Measurements from ENCODE around the gene HOXC9.

Gene HOXC9

DNA sequence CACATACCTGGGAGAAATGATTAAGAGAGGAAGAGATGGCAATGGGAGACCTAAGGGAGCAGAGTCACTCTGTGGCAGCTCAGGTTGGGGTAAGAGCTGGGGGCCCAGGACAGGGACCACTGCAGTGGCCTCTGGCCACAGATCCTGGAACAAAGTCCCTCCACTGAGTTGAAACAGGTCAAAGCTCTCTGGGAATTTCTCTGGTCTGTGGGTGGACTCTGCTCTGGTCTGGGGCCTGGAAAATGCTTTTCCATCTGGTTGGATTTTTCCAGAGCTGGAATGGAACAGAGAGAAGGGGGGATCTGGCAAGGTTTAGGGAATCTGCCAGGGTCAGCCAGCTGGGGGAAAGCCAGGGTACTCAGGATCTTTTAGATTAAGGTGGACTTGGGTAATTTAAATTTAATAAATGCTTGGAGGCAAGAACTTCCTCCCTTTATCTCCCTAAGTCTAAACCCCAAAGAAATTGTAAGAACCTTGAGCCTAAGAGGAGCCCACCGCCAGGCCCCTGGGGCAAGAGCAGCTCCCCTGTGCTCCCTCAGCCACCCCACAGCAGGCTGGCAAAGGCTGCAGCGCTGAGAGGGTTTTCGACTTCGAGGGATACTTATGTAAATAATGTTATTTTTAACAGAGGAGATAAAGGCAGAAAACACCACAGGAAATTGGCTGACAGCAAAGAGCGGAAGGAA lies 11.3 kb upstream of the HOXC9 start:
- DNase-seq, result no peak

DNA sequence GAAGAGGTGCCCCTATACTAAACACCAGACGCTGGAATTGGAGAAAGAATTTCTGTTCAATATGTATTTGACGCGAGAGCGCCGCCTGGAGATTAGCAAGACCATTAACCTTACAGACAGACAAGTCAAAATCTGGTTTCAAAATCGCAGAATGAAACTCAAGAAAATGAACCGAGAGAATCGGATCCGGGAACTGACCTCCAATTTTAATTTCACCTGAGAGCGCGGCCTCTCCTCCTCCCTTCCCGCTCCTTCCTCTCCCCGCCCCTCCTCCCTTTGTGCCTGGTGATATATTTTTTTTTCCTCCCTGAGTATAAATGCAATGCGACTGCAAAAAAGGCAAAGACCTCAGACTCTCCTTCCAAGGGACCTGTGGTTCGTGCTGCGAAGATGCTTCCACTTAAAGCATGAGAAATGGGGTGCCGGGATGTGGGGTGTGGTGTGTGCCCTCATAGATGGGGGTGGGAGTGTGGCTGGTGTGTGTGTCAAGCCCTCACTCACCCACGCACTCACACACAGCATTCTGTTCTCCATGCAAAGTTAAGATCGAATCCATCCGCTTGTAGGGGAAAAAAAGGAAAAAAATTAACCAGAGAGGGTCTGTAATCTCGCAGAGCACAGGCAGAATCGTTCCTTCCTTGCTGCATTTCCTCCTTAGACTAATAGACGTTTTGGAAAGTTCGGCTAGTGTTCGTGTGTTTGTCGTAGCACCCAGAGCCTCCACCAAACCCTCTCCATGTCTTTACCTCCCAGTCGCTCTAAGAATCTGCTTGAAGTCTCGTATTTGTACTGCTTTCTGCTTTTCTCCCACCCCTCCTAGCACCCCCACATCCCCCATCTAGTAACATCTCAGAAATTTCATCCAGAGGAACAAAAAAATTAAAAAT lies 10.5 kb upstream of the HOXC9 start:
- peak; percentile 54 for DNase-seq

DNA sequence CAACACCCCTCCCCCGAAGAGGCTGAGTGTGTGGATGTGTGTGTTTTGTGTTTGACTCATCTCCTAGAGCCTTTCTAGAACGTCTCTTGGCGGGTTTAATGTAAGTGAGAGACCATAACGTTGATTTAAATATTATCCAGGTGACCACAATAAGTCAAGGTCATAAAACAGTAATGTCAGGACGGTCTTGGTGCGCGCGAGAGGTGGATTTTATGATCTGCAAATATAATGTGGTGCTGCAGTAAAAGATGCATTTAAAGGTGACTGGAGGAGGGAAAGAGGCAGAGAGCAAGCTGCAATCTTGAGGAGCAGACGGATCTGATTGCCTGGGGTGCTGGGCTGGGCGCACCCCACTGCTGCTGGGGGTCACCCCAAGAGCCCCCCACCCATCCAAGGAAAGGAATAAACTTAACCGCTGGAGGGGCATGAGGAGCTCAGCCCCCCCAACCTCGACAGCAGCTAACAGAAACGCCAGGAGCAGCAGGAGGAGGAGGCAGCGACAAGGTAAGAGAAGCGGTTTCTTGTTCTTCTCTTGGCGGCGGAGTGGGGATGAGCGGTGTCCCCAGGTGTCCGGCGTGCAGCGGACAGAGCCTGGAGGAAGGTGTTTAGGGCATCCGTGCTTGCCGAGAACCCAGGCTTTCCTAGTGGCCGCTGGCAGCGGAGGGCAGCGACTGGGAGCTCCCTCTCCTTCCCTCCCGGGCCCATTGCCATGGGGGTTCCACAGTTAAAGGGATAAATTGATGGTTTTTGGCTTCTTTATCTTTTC lies 9.5 kb upstream of the HOXC9 start:
- peak; percentile 19 for DNase-seq

DNA sequence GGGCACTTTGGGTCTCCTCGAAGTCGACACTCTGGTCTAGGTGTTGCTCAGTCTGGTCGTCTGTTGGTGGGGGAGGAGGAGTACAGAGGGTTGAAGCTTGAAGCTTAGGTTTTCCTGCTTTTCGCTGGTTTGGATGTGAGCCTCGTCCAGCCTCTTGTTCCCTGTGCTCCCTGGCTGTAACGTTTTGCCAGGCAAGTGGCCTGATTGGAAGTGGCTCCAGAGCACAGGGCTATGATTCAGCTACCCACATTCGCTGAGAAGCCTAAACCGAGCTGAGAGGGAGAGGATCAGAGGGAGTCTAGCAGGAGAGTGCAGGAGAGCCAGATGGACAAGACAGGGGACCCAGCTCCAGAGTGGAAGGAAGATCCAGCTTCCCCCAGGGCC lies 8.9 kb upstream of the HOXC9 start:
- no peak for DNase-seq

DNA sequence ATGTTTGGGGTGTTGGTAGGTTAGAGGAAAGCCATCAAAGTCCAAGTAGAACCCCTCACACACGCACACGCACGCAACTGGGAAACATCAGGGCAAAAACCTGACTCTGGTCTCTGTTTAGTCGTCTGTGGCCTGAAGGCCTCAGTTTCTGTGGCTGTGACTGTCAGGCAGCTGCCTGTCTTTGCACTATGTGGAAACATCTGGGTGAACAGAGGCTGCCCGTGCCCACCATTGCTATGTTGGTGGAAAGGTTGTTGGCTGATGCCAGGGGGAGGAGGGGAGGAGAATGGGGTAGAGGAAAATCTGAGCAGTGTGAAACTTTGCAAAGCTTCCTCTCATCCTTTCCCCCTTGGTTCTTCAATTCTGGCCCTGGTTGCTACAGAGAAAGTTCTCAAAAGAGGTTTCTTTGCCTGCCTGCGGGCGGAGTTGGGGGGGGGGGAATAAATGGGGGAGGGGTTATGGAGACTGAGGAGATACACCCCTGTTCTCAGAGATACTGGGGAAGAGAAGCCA lies 7.5 kb upstream of the HOXC9 start:
- DNase-seq, result no peak

DNA sequence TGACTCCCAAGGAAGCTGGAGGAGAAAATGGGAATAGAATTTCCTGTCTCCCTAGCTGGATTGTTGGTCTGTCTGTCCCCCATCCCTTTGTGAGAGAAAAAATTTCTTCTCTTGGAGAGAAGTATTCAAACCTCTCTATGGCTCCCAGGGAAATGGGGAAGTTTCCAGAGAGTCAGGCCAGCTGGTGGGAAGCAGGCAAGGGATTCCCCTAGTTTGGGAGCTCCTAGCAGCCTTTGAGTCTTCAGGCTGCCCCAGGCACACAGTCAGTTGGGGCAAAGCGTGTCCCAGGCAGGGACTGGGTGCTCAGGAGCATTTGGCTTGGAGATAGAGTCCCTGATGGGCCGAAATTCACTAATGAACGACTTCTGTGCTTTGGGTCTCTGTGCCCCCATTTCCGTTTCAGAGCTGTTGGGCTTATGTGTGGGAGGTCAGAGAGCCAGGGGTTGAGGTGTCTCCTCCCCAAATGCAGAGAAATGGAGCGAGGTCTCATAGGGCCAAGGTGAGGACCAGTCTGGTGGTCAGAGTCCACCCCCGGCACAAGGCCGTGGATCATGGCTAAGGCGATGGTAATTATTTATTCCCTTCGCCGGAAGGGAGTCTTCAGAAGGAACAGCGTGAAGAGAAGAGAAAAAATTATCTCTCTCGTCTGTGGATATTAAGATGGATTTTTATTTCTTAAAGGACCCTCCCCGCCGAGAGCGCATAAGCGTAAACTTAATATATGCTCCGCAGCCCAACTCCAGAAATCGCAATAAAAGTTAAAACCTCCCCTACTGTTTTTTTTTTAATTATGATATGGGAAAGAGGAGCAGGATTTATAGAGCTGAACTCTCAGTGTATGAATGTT lies 6.6 kb upstream of the HOXC9 start:
- no peak for DNase-seq

DNA sequence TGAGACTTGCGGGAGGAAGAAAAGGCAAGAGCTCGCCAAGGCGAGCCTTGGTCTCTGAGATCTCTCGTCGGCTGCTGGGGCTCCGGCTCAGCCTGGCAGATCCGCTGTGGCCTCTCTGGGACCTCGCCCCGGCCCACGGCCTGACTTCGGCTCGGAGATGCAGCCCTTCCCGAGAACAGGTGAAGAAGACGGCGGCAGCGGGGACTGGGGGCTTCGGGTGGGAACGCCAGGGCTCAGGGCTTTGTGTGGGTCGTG lies 6.0 kb upstream of the HOXC9 start:
- DNase-seq, result no peak

DNA sequence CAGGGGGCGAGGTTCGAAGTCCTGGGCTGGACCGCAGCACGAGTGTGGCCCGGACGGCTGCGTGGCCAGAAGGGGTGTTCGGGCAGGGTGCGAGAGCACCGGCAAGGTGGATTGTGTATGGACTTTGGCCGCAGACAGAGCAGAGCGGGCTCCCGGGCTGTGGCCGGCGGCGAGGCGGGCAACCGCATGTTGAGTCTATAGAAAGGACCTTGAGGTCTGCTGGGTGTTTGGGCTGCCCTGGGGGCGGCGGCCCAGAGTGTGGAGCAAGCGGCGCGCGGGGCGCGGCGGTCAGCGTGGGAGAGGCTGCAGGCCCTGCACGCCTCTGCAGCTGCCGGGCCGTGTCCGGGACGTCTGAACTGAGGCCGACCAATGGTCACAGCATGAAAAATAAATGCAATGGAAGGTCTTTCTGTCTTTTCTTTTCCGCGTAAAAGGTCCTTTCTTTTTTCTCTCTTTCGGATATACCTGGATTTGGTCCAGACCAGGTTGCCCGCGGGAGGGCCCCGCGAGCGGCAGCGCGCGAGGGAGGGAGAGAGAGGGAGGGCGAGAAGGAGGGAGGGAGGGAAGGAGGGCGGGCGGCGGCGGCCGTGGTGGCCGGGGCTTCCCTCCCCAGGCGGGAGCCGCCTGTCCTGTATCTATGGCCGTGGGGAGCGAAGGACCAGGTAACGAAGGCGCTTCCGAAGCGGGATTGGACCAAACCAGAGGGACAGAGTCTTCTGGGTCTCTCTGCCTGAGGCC lies 5.5 kb upstream of the HOXC9 start:
- DNase-seq, result peak; percentile 18

DNA sequence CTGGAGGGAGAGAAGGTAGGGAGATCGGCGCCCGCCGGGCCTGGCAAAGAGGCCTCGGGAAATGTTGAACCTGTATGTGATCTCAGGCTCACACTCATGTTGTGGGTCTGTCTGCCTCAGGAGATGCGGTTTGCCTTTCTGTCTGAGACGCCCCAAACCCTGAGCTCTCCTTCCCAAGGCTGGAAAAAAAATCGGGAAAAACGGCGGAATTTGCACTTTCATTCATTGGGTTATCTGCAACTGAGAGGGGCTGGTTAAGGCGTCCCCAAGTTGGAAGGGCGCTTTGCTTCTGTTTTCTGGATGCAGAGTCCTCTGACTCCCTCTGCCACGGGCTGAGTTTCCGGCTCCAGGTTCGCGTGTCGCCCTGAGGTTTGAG lies 5.0 kb upstream of the HOXC9 start:
- no peak for DNase-seq

DNA sequence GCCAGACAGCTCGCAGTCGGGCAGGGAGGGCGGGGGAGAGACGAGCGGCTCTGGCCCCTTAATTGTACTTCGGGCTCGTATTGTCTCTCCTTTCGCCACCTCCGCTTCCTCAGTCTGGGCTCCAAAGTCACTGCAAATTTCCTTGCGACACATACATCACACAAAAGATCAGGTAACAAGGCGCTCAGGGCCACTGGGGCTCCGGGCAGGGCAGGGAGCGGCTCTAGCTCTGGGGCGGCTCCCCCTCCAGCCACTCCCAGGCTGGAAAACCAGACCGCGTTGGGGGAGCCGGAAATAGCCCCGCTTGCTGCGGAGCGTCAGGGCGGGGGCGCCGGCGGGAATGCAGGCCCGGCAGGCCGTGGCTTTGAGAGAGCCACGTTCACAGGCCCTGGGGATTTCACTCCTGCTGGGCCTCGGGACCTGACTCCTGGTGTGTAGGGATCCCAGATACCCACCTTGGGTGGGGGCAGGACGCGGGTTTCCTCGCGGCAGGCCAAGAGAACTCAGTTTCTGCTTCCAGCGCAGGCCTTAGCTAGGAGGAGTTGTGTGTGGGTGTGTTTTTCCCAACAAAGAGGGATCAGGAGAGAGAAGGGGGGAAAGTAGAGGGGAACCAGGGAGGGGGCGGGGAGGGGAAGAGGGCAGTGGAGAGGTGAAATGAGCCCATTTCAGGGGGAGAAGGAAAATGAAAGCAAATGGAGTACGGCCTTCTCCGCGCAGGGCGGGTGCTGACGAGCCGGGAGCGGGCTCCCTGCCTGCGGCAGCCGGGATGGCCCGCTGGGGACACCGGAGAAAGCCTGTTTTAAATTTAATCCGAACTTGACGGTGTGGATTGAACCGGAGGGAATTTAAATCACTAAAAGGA lies 4.4 kb upstream of the HOXC9 start:
- DNase-seq, result peak; percentile 41

DNA sequence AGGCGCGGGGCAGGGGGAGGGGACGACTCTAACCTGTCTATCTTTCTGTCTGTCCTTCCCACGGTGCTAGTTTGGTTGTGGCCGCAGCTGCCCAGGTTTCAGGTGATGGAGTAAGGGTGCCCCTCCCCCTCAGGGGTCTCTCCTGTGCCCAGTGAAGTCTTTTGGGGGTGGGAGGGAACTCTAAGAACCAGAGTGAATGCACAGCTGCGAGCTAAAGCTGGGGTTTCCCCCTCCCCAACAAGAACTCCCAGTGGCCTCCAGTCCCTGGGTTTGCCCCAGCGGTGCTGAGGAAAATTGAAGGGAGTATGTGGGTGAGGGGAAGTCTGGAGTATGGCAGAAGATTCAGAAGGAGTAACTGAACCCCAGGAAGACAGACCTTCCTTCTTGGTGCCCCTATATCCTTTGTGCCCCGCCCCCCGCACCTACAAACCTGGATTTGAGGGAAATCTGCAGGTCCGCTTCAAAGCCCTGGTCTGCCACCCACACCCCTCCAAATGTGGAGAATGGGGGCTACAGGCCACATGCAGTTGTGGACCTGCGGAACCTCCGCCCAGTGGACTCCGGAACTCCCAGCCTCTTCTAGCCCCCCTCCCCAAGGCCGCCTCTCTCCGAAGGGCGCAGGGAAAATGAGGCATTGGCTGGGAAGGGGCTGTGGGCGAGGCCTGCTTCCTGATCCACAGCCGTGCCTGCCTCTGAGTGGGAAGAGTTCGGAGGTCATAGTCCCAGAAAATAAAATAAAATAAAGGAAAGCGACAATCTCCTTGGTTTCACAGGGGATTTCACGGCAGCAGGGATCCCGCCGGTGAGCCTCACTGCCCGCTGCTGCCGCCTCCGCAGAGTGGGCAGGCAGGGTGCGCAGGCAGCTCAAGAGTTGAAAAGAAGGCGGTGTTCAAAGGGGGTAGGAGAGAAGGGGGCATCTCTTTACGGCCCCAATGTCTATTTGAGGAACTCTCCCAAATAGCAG lies 3.4 kb upstream of the HOXC9 start:
- DNase-seq, result no peak

DNA sequence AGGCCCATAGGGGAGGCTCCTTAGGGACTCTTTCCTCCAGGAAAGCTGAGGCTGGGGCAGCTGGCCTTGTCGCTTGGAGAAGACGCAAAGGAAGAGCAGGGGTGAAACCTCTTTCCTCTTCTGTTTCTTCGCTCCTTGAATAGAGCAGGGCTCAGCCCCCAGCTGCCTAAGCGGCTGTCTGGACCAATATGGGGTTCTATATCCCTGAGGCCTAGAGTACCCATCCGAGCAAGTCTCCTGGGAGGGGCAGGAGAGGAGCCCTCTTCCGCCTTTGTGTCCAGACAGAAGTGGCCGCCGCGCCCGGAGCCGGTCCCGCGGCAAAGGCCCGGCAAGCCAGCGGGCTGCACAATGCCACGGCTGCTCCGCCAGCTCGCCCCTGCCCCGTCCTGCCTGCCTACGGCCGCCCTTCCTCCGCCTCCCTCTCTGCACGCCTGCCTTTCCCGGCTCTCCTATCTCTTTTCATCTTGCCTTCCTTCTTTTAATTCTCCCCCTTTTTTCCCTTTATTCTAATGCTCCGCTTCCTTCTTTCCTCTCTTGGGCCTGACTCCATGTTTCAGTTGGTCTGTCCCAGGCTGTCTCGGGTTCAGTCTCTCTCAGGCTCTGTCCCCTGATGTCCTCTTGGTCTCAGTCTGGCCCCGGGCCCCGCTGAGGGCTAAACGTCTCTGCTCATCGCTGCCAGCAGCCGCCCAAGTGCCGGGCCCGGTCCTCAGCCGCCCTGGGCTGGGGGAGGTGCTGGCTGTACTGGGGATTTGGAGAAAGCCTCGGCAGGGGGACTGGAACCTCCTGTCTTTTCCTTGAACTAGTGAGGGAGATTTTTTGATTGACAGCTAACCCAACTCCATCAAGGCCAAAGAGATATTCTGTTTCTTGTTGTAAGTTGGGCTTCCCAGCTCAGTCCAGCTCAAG lies 2.5 kb upstream of the HOXC9 start:
- DNase-seq, result no peak

DNA sequence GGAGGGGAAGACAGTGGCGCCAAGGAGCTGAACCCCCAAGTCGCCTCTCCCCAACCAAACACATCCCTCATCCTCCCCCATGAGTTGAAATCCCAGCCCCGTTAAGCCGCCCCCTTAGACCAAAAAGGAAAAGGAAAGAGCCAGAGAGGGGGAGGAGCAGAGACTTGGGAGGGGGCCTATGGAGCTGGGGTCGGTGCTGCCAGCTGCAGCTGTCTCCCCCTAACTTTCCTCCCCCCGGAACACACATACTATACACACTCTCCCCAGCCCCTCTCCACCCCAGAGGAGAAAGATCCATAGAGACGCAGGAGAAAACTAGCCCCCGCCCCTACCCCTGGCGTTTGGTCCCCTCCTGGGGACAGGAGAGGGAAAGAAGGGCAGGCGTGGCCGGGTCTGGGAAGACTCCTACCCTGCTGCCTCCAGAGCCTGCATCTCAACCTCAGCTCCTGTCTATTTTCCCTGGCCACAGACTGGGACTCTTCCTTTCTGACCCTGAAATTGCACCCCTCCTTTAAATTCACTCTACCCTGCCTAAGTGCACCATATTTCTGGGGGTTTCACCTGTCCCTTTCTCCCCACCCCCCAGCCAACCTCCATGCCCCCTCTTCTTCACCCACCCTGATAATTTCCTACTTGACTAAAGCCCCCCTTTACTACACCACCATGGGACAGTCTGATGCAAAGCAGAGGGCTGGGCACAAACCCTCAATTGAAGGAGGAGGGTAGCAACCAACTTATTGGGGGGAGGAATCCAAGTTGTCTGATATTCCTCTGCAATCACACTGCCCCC lies 1.7 kb upstream of the HOXC9 start:
- no peak for DNase-seq

DNA sequence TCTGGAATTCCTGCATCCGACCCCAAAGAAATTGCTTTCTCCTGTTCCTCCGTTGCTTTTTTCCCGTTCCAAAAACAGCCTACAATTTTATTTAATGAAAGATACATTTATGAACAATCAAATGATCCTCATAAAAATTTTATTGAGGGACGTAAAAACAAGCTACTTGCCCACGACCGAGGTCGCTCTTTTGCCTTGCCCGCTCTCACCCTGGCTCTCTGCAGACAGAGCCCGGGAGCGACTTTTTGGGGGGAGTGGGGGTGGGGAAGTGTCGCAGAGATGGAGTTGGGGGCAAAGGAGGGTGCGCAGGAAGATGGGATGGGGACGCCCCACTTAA lies 1.1 kb upstream of the HOXC9 start:
- no peak for DNase-seq

DNA sequence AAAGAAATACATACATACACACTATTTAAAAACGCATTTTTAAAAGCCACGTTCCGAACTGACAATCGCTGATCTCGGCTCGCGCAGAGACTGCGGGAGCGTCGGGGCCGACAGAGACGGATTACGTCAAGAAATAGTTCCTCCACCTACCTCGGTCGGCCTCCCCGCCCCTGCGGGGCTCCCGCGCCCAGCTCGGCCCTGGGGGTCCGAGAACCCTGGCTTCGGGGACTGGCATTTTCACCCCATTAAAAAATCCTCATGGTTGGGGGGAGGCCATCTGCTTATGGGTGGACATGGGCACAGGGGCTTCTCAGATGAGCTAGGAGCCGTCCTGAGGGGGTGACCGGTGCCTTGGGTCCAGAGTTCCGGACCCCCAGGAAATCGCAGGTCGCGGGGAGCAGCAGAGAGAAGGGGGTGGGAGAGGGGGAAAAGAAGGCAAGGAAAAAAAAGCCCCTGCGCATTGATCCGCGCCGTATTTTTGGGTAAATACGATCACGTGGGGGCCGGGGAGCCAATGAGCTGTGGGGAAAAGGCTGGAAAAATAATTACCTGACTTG lies 324 bp upstream of the HOXC9 start:
- DNase-seq, result peak; percentile 86

DNA sequence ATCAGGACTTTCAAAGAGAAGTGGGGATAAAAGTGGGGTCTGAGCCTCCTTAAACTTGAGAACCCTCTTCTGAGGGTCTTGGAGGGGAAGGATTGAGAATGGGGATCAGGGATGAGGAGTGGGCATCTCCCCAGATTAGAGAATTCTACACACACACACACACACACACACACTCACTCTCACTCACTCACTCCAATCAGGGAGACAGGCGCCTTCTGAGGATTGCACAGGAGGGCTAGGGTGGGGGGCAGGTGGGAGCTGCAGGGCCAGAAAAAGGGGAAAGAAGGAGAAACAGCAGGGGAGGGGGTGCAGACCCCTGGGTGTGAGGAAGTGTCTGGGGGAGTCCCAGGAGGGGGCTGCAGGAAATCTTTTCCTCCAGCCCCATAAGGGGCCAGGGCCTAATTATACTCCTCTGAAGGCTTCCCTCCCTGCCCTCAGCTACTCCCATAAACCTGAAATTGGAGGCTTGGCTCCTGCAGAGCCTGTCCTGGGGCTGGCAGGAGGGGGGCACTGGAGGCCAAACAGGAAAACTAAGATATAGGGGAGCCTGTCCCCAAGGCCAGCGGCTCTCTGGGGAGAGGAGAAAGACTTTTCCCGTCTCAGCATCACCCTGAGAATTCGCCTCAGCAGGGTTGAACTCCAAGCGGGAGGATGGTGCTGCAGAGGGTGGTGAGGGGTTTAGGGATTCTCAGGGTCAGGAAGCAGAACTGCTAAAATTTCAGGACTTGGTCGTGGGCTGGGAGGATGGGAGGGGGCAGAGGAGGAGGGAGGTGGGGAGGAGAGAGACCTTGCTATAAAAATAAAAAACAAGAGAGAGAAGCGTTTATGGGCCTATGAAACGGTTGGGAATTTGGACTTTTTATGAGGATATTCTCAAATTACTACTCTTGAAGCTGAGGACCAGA lies 1.6 kb downstream of the HOXC9 start:
- no peak for DNase-seq

Measured in NCI-H1092 (cell line).